EH (cell line): ENCODE measurements around the gene TAF3.
A peak's percentile ranks its signal among the peaks of the same experiment; 100 is the strongest.

Source experiments
- DNase-seq: peaks from one replicate; pipeline ENCODE4 v3.0.0-alpha.2; 2015; ENCODE audit warnings: low read depth

TAF3 gene

GRCh38 chr10:8058274-8059111 lies 240.2 kb downstream of the TAF3 start:
- no peak for DNase-seq

GRCh38 chr10:8059191-8059936 lies 241.1 kb downstream of the TAF3 start:
- no peak for DNase-seq

- DNase-seq, result peak; percentile 77
These were observed 241.9 kb downstream of the TAF3 start for GRCh38 chr10:8060010-8060703.

GRCh38 chr10:8060704-8061121 lies 242.4 kb downstream of the TAF3 start:
- DNase-seq, result no peak

- no peak for DNase-seq
These were observed 243.2 kb downstream of the TAF3 start for GRCh38 chr10:8061274-8062211.

GRCh38 chr10:8063128-8063908 lies 245.0 kb downstream of the TAF3 start:
- DNase-seq, result no peak

- no peak for DNase-seq
These were observed 245.6 kb downstream of the TAF3 start for GRCh38 chr10:8063935-8064334.

- no peak for DNase-seq
These were observed 246.1 kb downstream of the TAF3 start for GRCh38 chr10:8064436-8064835.

- no peak for DNase-seq
These were observed 247.3 kb downstream of the TAF3 start for GRCh38 chr10:8065651-8066050.

- no peak for DNase-seq
These were observed 247.8 kb downstream of the TAF3 start for GRCh38 chr10:8066124-8066523.
